Fibroblast of the aortic adventitia (primary cell): ENCODE data around the gene EN2. TPM values are rescaled to one million over a fixed set of nuclear protein-coding genes. Genes with fewer than 3 reads are reported as not detected.

Experiments used
- DNase-seq: peaks from one replicate; pipeline ENCODE4 v3.0.0-alpha.2; 2010; ENCODE audit warnings: low read depth
- H3K4me3 ChIP-seq: 2 replicates; pipeline ENCODE4 v1.5.1; 2011; ENCODE audit warnings: low read depth, mild to moderate bottlenecking, control low read depth, low read length, moderate library complexity
- CTCF ChIP-seq: IDR thresholded peaks from 2 replicates; pipeline ENCODE4 v1.5.1; 2011; ENCODE audit warnings: mild to moderate bottlenecking, low read length, control low read depth, inconsistent platforms; ENCODE audit not compliant: insufficient read depth
- total RNA-seq: library from RNA; depleted of rRNA; stranded (reverse); fragments of >200 nt; gene quantifications from 2 replicates; pipeline ENCODE4 v1.2.3, GENCODE V29; 2012; ENCODE audit warnings: low replicate concordance

The EN2 gene
- total RNA-seq, 1 donor: under 0.01 TPM

- H3K4me3 ChIP-seq: no peak overlapping the region
- DNase-seq: no peak
- no peak for TF ChIP-seq CTCF
These were observed 35.2 kb upstream of the EN2 start for GRCh38 chr7:155422599-155423336.

- DNase-seq: no peak
- no peak for TF ChIP-seq CTCF
- H3K4me3 ChIP-seq: no peak overlapping the region
These were observed 34.3 kb upstream of the EN2 start for GRCh38 chr7:155423337-155424285.

DNA sequence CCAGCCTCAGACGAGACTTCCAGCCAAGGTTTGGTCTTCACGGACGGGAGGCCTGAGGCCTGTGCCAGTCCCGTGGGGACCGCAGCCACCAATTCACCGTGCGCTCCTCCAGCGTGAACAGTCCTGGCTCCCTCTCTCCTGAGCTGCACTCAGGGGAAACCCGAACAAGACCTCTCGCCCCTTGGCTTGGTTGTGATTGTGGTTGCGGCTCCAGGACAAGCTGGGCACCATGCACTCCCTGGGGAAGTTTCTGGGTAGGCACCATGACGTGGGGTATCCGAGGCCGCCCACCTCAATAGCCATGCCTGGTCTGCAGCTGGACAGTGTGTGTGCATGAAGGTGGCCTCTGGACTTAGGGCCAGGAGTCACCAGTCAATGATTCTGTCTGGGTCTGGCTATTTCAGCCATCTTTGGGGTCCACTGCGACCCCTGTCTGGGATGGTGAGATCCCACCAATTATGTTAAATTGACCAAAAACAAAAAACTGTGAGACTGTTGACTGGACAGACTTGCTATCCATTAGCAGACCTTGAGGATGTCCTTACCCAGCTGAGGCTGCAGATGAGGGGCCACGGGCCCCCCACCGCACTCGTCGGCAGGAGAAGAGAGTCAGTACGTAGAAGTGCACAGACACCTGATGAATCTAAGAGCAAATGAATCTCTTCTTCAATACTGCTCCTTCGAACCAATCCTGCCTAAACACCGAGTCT, 33.5 kb upstream of the EN2 start:
- TF ChIP-seq CTCF: no peak
- DNase-seq: no peak
- no peak overlapping the region for H3K4me3 ChIP-seq

DNA sequence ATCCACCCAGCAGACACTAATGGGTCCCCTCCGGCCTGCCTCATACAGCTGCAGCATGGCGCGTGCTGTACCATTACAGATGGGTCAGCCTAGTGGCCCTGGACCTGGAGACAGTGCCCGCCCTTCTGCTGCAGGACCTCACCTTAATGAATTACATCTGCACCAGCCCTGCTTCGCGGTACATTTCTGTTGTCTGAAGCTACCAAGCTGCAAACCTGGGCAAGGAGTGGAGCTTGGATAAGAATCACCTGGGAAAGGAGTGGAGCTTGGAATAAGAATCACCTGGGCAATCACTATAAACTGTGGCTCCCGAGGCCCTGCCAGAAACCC, 33.0 kb upstream of the EN2 start:
- no peak for TF ChIP-seq CTCF
- no peak overlapping the region for H3K4me3 ChIP-seq
- no peak for DNase-seq

- no peak for TF ChIP-seq CTCF
- H3K4me3 ChIP-seq: no peak overlapping the region
- no peak for DNase-seq
These were observed 32.0 kb upstream of the EN2 start for GRCh38 chr7:155425887-155426286.

- no peak overlapping the region for H3K4me3 ChIP-seq
- no peak for TF ChIP-seq CTCF
- no peak for DNase-seq
These were observed 31.2 kb upstream of the EN2 start for GRCh38 chr7:155426543-155427410.
